HepG2 (cell line): Measurements from ENCODE around the gene PIK3CD. TPM values are rescaled to one million over a fixed set of nuclear protein-coding genes. Genes with fewer than 3 reads are reported as not detected.

ENCODE experiments used
- BATF2 ChIP-seq: sonication (generic); formaldehyde crosslinking; IDR thresholded peaks from 2 replicates; pipeline ENCODE4 v1.8.0; 2022; ENCODE audit warnings: mild to moderate bottlenecking, missing genetic modification reagents, moderate library complexity
- HNF1B ChIP-seq: sonication (generic); formaldehyde crosslinking; IDR thresholded peaks from 2 replicates; pipeline ENCODE4 v1.5.1; 2020; ENCODE audit warnings: mild to moderate bottlenecking, moderate library complexity, missing genetic modification reagents
- JUN ChIP-seq: sonication (generic); formaldehyde crosslinking; IDR thresholded peaks from 2 replicates; pipeline ENCODE4 v1.4.0; 2020; ENCODE audit warnings: mild to moderate bottlenecking, missing genetic modification reagents
- NCOA2 ChIP-seq: sonication (generic); formaldehyde crosslinking; IDR thresholded peaks from 2 replicates; pipeline ENCODE4 v1.8.0; 2022; ENCODE audit warnings: inconsistent platforms
- NR2F6 ChIP-seq, 2 experiments: IDR thresholded peaks; 2 replicates each; pipeline ENCODE4 v1.6.1; 2016; ENCODE audit warnings: antibody characterized with exemption in 1 of 2, mild to moderate bottlenecking in 1 of 2
- PATZ1 ChIP-seq: sonication (generic); formaldehyde crosslinking; IDR thresholded peaks from 2 replicates; pipeline ENCODE4 v1.4.0; 2020; ENCODE audit warnings: missing genetic modification reagents
- POGK ChIP-seq: sonication (generic); formaldehyde crosslinking; conservative IDR thresholded peaks from 2 replicates; pipeline ENCODE4 v1.8.0; 2022; ENCODE audit warnings: mild to moderate bottlenecking, moderate library complexity, missing genetic modification reagents
- RNF2 ChIP-seq: fragments of 450-650 bp; conservative IDR thresholded peaks from 2 replicates; pipeline ENCODE4 v1.6.1; 2016; ENCODE audit warnings: low read depth
- SALL1 ChIP-seq: sonication (generic); formaldehyde crosslinking; IDR thresholded peaks from 2 replicates; pipeline ENCODE4 v1.8.0; 2022; ENCODE audit warnings: mild to moderate bottlenecking, missing genetic modification reagents
- SIX1 ChIP-seq: sonication (generic); formaldehyde crosslinking; IDR thresholded peaks from 2 replicates; pipeline ENCODE4 v1.4.0; 2020; ENCODE audit warnings: missing genetic modification reagents, borderline replicate concordance
- SMC3 ChIP-seq: IDR thresholded peaks from 2 replicates; pipeline ENCODE4 v1.6.1; 2011; ENCODE audit warnings: low read length, improper control_type of control experiment
- SNAI1 ChIP-seq: sonication (generic); formaldehyde crosslinking; IDR thresholded peaks from 2 replicates; pipeline ENCODE4 v1.5.0; 2020; ENCODE audit warnings: mild to moderate bottlenecking, missing genetic modification reagents, borderline replicate concordance
- STAG1 ChIP-seq: sonication (generic); formaldehyde crosslinking; IDR thresholded peaks from 2 replicates; pipeline ENCODE4 v1.4.0; 2020; ENCODE audit warnings: missing genetic modification reagents
- TEAD2 ChIP-seq: sonication (generic); formaldehyde crosslinking; IDR thresholded peaks from 2 replicates; pipeline ENCODE4 v1.9.0; 2021; ENCODE audit warnings: missing genetic modification reagents
- TEAD3 ChIP-seq: optimal IDR thresholded peaks from 2 replicates; pipeline ENCODE3; 2016; ENCODE audit warnings: borderline replicate concordance
- TERF1 ChIP-seq: sonication (generic); formaldehyde crosslinking; IDR thresholded peaks from 2 replicates; pipeline ENCODE4 v1.8.0; 2022; ENCODE audit warnings: mild to moderate bottlenecking, missing genetic modification reagents, moderate library complexity
- ZNF569 ChIP-seq: sonication (generic); formaldehyde crosslinking; IDR thresholded peaks from 2 replicates; pipeline ENCODE4 v1.5.0; 2020; ENCODE audit warnings: mild to moderate bottlenecking, missing genetic modification reagents, moderate library complexity, borderline replicate concordance
- ZNF720 ChIP-seq: sonication (generic); formaldehyde crosslinking; IDR thresholded peaks from 2 replicates; pipeline ENCODE4 v1.4.0; 2020; ENCODE audit warnings: missing genetic modification reagents
- ZNF749 ChIP-seq: sonication (generic); formaldehyde crosslinking; IDR thresholded peaks from 2 replicates; pipeline ENCODE4 v1.8.0; 2022; ENCODE audit warnings: mild to moderate bottlenecking, missing genetic modification reagents, moderate library complexity, borderline replicate concordance
- ZNF770 ChIP-seq: sonication (generic); formaldehyde crosslinking; IDR thresholded peaks from 2 replicates; pipeline ENCODE4 v1.5.0; 2020; ENCODE audit warnings: mild to moderate bottlenecking, missing genetic modification reagents
- polyA plus RNA-seq, 8 experiments: library from polyadenylated mRNA; depleted of rRNA in 3 of 8; stranded (reverse) in 7 of 8; unstranded in 1 of 8; fragments of >200 nt; fragmentation: Illumina TruSeq in 4 of 8; extraction: Trizol in 4 of 8; gene quantifications; 2 replicates each; pipeline versions ENCODE4 v1.2.1 to v1.2.3, GENCODE V29; 2011 to 2016; ENCODE audit warnings: low read depth in 4 of 8, missing spikeins in 1 of 8, mixed read lengths in 1 of 8; ENCODE audit not compliant: insufficient read depth in 1 of 8
- total RNA-seq, 5 experiments: library from RNA; depleted of rRNA; stranded (reverse); fragments of >200 nt; fragmentation: Illumina TruSeq; extraction: Trizol; gene quantifications; 2 replicates each; pipeline ENCODE4 v1.2.3, GENCODE V29; 2016; ENCODE audit warnings: low read depth in 1 of 5

PIK3CD gene
- total and polyA plus RNA-seq, 2 of the 13 experiments (the other 11 are each of a cell fraction or from before 2014, with no cell fraction given), result 7.1 to 10.0 TPM

GRCh38 chr1:9724706-9725476, 73.4 kb downstream of the PIK3CD start (continued):
- TF ChIP-seq PATZ1 (CRISPR knock-in tag), result no peak
- no peak for TF ChIP-seq ZNF770 (CRISPR knock-in tag)
- TF ChIP-seq SMC3, result 0 out of 2 replicates have a peak, but pooled peaks have one; percentile 23
- no peak for TF ChIP-seq RNF2
- TF ChIP-seq ZNF569 (CRISPR knock-in tag), result no peak
- TF ChIP-seq ZNF749 (CRISPR knock-in tag), result no peak
- TF ChIP-seq SIX1 (CRISPR knock-in tag), result no peak
- no peak for TF ChIP-seq SNAI1 (CRISPR knock-in tag)
- TF ChIP-seq TERF1 (CRISPR knock-in tag), result no peak
- TF ChIP-seq STAG1 (CRISPR knock-in tag), result peak; percentile 72
- TF ChIP-seq POGK (CRISPR knock-in tag), result no peak
- TF ChIP-seq HNF1B (CRISPR knock-in tag), result 0 out of 2 replicates have a peak, but pooled peaks have one; percentile 37
- 0 out of 2 replicates have a peak, but pooled peaks have one; percentile 10 for TF ChIP-seq SALL1 (CRISPR knock-in tag)
- no peak for TF ChIP-seq ZNF720 (CRISPR knock-in tag)
- no peak for TF ChIP-seq JUN (CRISPR knock-in tag)
- no peak for TF ChIP-seq NCOA2 (CRISPR knock-in tag)
- TF ChIP-seq TEAD2, result no peak
- peak; percentile 32 for TF ChIP-seq TEAD3
- TF ChIP-seq NR2F6 (IDR thresholded peaks at IDR 0.05), result no peak
- TF ChIP-seq NR2F6 (CRISPR knock-in tag; IDR thresholded peaks at IDR 0.05), result no peak
- no peak for TF ChIP-seq BATF2
